ENCODE results near the gene MAP7.

The MAP7 gene

GRCh38 chr6:136429264-136430065 is 120.8 kb downstream of the MAP7 start:
- TF ChIP-seq CTCF (IDR thresholded peaks at IDR 0.05), result no peak

- no peak for TF ChIP-seq CTCF (IDR thresholded peaks at IDR 0.05)
These were observed 122.9 kb downstream of the MAP7 start for GRCh38 chr6:136427378-136427717.

- no peak for TF ChIP-seq CTCF (IDR thresholded peaks at IDR 0.05)
These were observed 123.4 kb downstream of the MAP7 start for GRCh38 chr6:136426627-136427377.

GRCh38 chr6:136425793-136426192 is 124.4 kb downstream of the MAP7 start:
- no peak for TF ChIP-seq CTCF (IDR thresholded peaks at IDR 0.05)

- no peak for TF ChIP-seq CTCF (IDR thresholded peaks at IDR 0.05)
These were observed 125.3 kb downstream of the MAP7 start for GRCh38 chr6:136424901-136425300.

- no peak for TF ChIP-seq CTCF (IDR thresholded peaks at IDR 0.05)
These were observed 125.8 kb downstream of the MAP7 start for GRCh38 chr6:136424450-136424849.

- TF ChIP-seq CTCF (IDR thresholded peaks at IDR 0.05), result no peak
These were observed 128.6 kb downstream of the MAP7 start for GRCh38 chr6:136421537-136422158.

Measured in LNCAP (cell line).